ENCODE data around the gene MYL10. TPM values are rescaled to one million over a fixed set of nuclear protein-coding genes. Genes with fewer than 3 reads are reported as not detected.
A peak's percentile ranks its signal among the peaks of the same experiment; 100 is the strongest.

Gene MYL10
- total and polyA plus RNA-seq, 4 experiments from 2014 or later: not detected

GRCh38 chr7:101565601-101566209 is 63.4 kb downstream of the MYL10 start:
- Histone ChIP-seq H3K36me3 (ENCODE audit: insufficient read depth, low read length) (no peaks in the 10 kb centered on the region), H3K4me1 (ENCODE audit: insufficient read depth, low read length) (no peaks in the 10 kb centered on the region), H3K27ac (ENCODE audit: low read depth, low read length) (no peak overlapping the region), H3K27me3 (ENCODE audit: insufficient read depth, low read length) (no peaks in the 10 kb centered on the region), H3K9me3 (ENCODE audit: control insufficient read depth in 1 of 2, low read length in 2 of 2) (no peaks in the 10 kb centered on the region), H3K4me3 (ENCODE audit: low read length in 2 of 2) (no peak overlapping the region)
- H3K27ac Mint-ChIP-seq: peak overlapping the region in 1 of 7 donors; percentile 54
- peaks cover 0 to 8% (median 3%) of the 10 kb centered on the region in 4 donors for H3K4me1 Mint-ChIP-seq
- intact Hi-C loops (cut with micrococcal nuclease): no loop called here
- H3K36me3 Mint-ChIP-seq: no peaks in the 10 kb centered on the region
- no peak overlapping the region for H3K4me3 Mint-ChIP-seq
- ChIA-PET CTCF (ENCODE audit: partially characterized antibody) (interaction anchor here (1.6 kb wide), 1 partner anchor 22 kb away, joined by 3 read pairs; no protein-coding TSS in a partner anchor), POLR2A (ENCODE audit: partially characterized antibody) (no interaction called here)
- peaks cover 0 to 19% (median 11%) of the 10 kb centered on the region in 8 donors for H3K9me3 Mint-ChIP-seq
- DNase-seq: no peak
- H3K27me3 Mint-ChIP-seq: peaks cover 4% of the 10 kb centered on the region in 2 donors

GRCh38 chr7:101564778-101565211 is 64.3 kb downstream of the MYL10 start:
- ChIA-PET POLR2A (ENCODE audit: partially characterized antibody) (no interaction called here), CTCF (ENCODE audit: partially characterized antibody) (interaction anchor here (1.6 kb wide), 1 partner anchor 21 kb away, joined by 3 read pairs; no protein-coding TSS in a partner anchor)
- intact Hi-C loops (cut with micrococcal nuclease): no loop called here
- Histone ChIP-seq H3K27ac (ENCODE audit: low read depth, low read length) (no peak overlapping the region), H3K4me3 (ENCODE audit: low read length in 2 of 2) (no peak overlapping the region), H3K27me3 (ENCODE audit: insufficient read depth, low read length) (no peaks in the 10 kb centered on the region), H3K4me1 (ENCODE audit: insufficient read depth, low read length) (no peaks in the 10 kb centered on the region), H3K36me3 (ENCODE audit: insufficient read depth, low read length) (no peaks in the 10 kb centered on the region), H3K9me3 (ENCODE audit: control insufficient read depth in 1 of 2, low read length in 2 of 2) (no peaks in the 10 kb centered on the region)
- H3K4me3 Mint-ChIP-seq: no peak overlapping the region
- H3K27me3 Mint-ChIP-seq: peaks cover 4% of the 10 kb centered on the region in 2 donors
- H3K27ac Mint-ChIP-seq: no peak overlapping the region
- no peak for DNase-seq
- no peaks in the 10 kb centered on the region for H3K36me3 Mint-ChIP-seq
- H3K9me3 Mint-ChIP-seq: peaks cover 0 to 12% (median 7%) of the 10 kb centered on the region in 8 donors
- peaks cover 0 to 8% (median 3%) of the 10 kb centered on the region in 4 donors for H3K4me1 Mint-ChIP-seq

- Mint-ChIP-seq H3K9me3 (peaks cover 0 to 8% (median 3%) of the 10 kb centered on the region in 8 donors), H3K4me1 (peaks cover 0 to 8% (median 3%) of the 10 kb centered on the region in 4 donors), H3K4me3 (peak overlapping the region in 1 of 8 donors; percentile 50), H3K27ac (peak overlapping the region in 1 of 7 donors; percentile 32), H3K36me3 (no peaks in the 10 kb centered on the region), H3K27me3 (peaks cover 2 to 4% of the 10 kb centered on the region in 2 donors)
- Histone ChIP-seq H3K4me3 (ENCODE audit: low read length in 2 of 2) (no peak overlapping the region), H3K9me3 (ENCODE audit: control insufficient read depth in 1 of 2, low read length in 2 of 2) (no peaks in the 10 kb centered on the region), H3K36me3 (ENCODE audit: insufficient read depth, low read length) (no peaks in the 10 kb centered on the region), H3K27me3 (ENCODE audit: insufficient read depth, low read length) (no peaks in the 10 kb centered on the region), H3K4me1 (ENCODE audit: insufficient read depth, low read length) (no peaks in the 10 kb centered on the region), H3K27ac (ENCODE audit: low read depth, low read length) (no peak overlapping the region)
- intact Hi-C loops (cut with micrococcal nuclease): no loop called here
- ChIA-PET POLR2A (ENCODE audit: partially characterized antibody) (no interaction called here), CTCF (ENCODE audit: partially characterized antibody) (interaction anchor here (1.6 kb wide), 1 partner anchor 21 kb away, joined by 3 read pairs; no protein-coding TSS in a partner anchor)
- no peak for DNase-seq
These were observed 64.9 kb downstream of the MYL10 start for GRCh38 chr7:101563943-101564777.

Other genes with a start within 250 kb of the MYL10 start
- gene CUX1, start 188.3 kb upstream of the MYL10 start, total RNA-seq: 10 to 100 TPM; 46.1 to 47.6 TPM
- 10 to 100 TPM in 1 of 2 donors, 1 to 10 TPM in 1; 2.1 to 26.2 TPM for gene CUX1, start 188.3 kb upstream of the MYL10 start, polyA plus RNA-seq